LoVo (cell line): ENCODE results near the gene DIRAS1.
"Not testable (repeated sequence)": the region's sequence is repeated elsewhere in the genome, so short reads cannot be mapped to it uniquely, and the experiment has no call there.

Experiments used
- DNase-seq: peaks from one replicate; pipeline ENCODE4 v3.0.0-alpha.2; 2016; ENCODE audit warnings: low spot score

DIRAS1 gene

GRCh38 chr19:2726904-2727639 is 5.9 kb upstream of the DIRAS1 start:
- no peak for DNase-seq

DNA sequence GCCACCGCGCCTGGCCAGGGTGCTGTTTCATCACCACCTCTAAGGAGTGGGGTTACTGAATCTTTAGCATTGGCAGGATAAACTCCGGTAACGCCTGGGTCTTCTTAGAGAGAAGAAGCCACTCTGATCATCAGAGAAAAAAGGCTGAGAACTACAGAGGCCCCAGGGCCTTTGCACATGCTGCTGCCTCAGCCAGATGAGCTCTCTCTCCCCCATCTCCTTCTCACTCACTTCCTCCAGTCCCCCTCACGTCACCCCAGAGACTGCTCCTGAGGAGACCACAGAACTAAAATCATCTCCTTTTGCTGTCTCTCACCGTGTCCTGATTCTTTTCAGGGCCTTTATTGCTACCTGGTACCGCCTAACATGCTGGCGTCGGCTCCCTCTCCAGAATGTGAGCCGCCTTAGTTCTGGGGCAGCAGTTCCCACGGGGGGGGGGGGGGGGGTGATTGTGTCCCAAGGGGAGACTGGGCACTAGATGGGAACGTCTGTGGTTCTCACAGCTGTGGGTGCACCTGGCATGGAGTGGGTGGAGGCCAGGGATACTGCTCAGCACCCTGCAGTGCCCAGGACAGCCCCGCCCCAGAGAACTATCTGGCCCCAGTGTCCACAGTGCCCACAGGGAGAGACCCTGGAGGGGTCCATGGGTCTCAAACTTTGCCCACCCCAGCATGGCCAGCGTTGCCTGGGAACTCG is 5.1 kb upstream of the DIRAS1 start:
- no peak for DNase-seq

DNA sequence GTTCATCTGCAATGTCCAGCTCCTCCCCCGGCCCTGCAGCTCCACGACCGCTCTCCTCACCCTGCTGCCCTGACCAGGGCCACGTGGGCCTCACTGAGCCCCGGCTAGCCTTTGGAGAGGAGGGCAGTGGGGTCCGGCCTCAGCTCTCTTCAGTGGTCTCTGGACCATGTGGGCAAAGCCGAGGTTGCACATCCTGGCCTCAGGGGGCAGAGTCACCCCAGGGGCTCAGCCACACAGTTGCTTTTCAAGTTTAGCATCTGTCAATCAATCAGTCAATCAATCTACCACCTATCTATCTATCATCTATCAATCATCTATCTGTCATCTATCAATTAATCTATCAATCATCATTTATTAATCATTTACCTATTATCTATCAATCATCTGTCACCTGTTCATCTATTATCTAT is 3.0 kb upstream of the DIRAS1 start:
- no peak for DNase-seq

- DNase-seq = no peak
Measured at GRCh38 chr19:2723747-2724146, 2.6 kb upstream of the DIRAS1 start.

DNA sequence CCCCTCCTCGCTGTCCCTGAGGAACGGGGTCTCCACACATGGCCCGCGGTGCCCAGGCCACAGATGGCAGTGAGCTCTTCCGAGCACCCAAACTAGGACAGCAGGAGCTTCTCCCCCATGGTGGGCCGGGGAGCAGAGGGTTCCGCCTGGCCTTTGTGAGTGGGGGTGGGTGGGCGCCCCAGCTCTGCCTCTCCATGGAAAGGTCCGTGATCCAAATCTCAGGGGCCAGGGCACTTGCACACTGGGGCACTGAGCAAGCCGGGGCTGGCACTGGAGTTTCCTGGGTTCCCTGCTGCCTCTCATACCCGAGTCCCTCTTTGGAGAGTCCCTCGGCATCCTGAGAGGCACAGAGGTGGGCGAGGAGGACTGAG is 2.2 kb upstream of the DIRAS1 start:
- DNase-seq = no peak

DNA sequence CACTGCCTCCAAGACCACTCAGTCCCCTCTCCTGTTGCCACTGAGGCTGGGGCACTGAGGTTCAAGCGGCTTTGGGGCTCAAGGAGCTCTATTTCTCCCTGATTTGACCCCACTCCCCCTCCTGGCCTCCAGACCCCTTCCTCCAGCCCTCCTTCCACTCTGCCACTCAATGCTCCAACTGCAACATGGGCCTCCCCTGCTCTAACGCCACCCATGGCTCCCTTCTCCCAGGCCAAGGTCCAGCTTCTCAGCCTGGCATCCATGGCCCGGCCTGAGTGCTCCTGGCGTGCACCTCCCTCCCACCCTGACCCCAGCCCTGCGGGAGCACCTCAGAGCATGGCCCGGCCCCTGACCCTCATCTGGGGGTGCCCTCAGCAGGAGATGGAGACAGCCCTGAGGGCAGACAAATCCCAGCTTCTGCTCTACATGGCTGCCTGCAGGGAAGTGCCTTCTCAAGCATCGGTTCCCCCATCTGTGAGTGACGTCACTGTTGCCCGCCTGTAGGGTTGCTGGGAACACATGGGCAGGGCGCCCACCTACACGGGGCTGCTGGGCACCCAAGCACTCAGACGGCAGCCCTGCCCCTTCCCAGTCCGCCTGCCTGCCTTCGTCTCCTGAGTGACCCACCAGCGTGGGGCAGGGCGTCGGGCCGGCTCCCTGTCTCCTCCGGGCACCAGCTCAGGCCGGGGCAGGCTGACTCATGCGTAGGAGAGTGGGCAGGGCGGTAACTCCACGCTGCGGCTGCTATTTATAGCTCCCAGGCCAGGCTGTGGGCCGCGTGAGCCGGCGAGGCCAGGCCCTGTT is 1.6 kb upstream of the DIRAS1 start:
- DNase-seq = no peak

- DNase-seq = no peak
Measured at GRCh38 chr19:2721570-2722540, 683 bp upstream of the DIRAS1 start.

GRCh38 chr19:2719920-2720776 is 1.0 kb downstream of the DIRAS1 start:
- no peak for DNase-seq

- no peak for DNase-seq
Measured at GRCh38 chr19:2719232-2719735, 1.9 kb downstream of the DIRAS1 start.

DNA sequence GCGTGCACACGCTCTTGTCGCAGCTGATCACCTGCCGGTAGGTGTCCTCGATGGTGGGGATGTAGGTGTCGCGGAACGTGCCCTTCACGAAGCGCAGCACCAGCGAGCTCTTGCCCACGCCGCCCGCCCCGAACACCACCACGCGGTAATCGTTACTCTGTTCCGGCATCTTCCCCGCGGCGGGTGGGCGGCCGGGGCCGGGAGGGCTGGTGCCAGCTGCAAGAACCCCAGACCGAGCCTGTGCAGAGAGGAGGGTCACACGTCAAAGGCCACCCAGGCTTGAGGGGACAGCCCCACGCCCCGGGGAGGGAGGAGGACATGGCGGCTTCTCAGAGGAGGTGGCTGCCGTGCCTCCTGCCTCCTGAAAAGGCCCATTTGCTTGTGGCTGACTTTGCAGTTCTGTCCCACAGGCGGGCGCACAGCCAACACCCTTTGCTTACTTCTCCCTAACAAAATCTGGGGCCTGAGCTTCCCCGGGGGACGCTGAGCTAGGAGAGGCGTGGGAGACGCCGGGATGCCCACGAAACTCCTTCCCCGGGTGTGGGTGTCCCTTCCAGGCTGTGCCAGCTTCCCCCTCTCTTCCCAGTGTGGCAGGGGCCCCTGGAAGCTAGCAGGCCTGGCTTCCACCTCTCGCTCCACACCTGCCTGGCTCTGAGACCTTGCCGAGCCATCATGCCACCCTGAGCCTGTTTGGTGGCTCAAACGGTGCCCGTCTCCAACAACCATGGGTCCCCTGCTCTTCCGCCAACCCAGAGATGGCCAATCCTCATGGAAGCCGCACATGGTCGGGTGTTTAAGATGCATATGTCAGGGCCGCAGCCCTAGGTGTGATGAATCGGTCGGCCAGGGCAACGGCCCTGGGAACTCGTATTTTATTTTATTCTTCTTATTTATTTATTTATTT is 3.3 kb downstream of the DIRAS1 start:
- no peak for DNase-seq

DNA sequence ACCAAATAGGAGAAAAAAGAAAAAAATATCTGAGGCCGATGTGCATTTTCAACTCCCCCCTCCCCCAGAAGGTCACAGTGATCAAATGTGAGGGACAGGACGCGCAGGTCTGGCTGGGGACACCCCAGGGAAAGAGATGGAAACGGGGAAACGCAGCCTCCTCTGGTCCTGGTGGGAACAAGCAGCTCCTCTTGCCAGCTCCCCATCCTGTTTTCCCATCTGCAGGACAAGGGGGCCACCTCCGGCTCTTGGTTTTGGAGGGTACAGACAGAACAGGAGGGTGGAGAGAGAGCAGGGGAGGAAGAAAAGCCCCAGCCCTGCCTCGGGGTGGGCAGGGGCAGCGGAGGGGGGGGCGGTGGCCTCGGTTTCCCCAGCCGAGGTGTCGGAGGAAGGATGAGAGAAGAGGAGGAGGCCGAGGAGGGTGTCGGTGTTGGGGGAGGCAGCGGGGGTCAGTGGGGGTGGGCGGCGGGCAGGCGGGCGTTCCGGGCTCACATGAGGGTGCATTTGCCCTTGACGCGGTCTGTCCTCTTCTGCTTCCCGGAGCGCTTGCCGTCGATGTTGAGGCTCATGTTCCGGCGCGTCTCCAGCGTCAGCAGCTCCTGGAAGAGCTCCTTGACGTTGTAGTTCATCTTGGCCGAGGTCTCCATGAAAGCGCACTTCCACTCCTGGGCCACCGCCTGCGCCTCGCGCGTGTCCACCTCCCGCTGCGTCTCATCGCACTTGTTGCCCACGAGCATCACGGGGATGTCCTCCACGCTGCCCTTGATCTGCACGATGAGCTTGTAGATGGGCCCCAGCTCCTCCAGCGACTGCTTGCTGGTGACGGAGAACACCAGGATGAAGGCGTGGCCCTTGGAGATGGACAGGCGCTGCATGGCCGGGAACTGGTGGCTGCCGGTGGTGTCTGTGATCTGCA is 4.2 kb downstream of the DIRAS1 start:
- no peak for DNase-seq

DNA sequence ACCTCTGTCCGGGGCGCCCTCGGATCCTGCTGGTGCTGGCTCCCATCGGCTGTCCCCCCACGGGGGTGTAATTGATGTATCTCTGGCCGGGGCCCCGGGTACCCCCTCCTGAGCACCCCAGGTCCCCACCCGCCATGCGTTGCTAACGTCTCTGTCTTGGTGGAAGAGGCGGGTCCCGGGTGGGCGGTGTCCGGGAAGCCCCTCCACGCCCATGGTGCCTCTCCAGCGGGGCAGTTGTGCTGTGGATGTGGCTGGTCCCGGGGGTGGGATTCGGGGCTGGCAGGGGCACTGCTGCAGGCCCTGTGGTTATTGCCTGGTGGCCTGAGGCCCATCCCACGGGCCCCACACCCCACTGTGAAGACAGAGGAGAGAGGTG is 4.9 kb downstream of the DIRAS1 start:
- DNase-seq = no peak

- no peak for DNase-seq
Measured at GRCh38 chr19:2715470-2716274, 5.5 kb downstream of the DIRAS1 start.

- no peak for DNase-seq
Measured at GRCh38 chr19:2714531-2715269, 6.5 kb downstream of the DIRAS1 start.

DNA sequence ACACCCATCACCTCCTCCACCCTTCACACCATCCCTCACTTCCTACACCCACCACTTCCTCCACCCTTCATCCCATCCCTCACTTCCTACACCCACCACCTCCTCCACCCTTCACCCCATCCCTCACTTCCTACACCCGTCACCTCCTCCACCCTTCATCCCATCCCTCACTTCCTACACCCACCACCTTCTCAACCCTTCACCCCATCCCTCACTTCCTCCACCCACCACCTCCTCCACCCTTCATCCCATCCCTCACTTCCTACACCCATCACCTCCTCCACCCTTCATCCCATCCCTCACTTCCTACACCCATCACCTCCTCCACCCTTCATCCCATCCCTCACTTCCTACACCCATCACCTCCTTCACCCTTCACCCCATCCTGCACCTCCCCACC is 7.1 kb downstream of the DIRAS1 start:
- not testable (repeated sequence) for DNase-seq

GRCh38 chr19:2713170-2713569 is 8.0 kb downstream of the DIRAS1 start:
- DNase-seq = not testable (repeated sequence)

GRCh38 chr19:2711875-2712205 is 9.3 kb downstream of the DIRAS1 start:
- DNase-seq = no peak
